Colonic mucosa (tissue), 2 donors: ENCODE data around the gene KRTAP4-8. TPM values are rescaled to one million over a fixed set of nuclear protein-coding genes. Genes with fewer than 3 reads are reported as not detected.

Experiments used
- total RNA-seq, 2 donors: library from RNA; stranded (reverse); fragmentation: NEBNext Ultra II Directional in 1 of 2; extraction: Animal tissue kit (Norgen Biotek cat#: 25700) in 1 of 2; gene quantifications; one replicate each; pipeline ENCODE4 v1.2.1, GENCODE V29; 2021
- donor health status: DM: no; HTN: no; CAD: no.
- donor health status: DM: no; HTN: no; CAD: no.

Gene KRTAP4-8
- total RNA-seq, 2 donors from 2014 or later, result not detected

Other genes with a start within 250 kb of the KRTAP4-8 start
- gene KRT12, start 230.9 kb downstream of the KRTAP4-8 start, total RNA-seq, result 1 to 10 TPM; 2.2 to 4.4 TPM
- 1,000 to 10,000 TPM; 1,610 to 1,735 TPM for gene KRT20, start 212.9 kb downstream of the KRTAP4-8 start, total RNA-seq
- 1 to 10 TPM in 1 of 2 donors, under 1 TPM in 1; 0.27 to 1.2 TPM for gene KRT23, start 160.5 kb downstream of the KRTAP4-8 start, total RNA-seq
- gene KRT39, start 131.2 kb downstream of the KRTAP4-8 start, total RNA-seq, result not detected
- gene KRT40, start 113.8 kb downstream of the KRTAP4-8 start, total RNA-seq, result under 1 TPM in 1 of 2 donors, not detected in 1; 0.32 TPM
- gene KRTAP3-3, start 104.0 kb downstream of the KRTAP4-8 start, total RNA-seq, result not detected
- gene KRTAP3-2, start 98.2 kb downstream of the KRTAP4-8 start, total RNA-seq, result not detected
- not detected for gene KRTAP3-1, start 89.0 kb downstream of the KRTAP4-8 start, total RNA-seq
- not detected for gene KRTAP1-5, start 70.9 kb downstream of the KRTAP4-8 start, total RNA-seq
- not detected for gene KRTAP1-4, start 67.9 kb downstream of the KRTAP4-8 start, total RNA-seq
- not detected for gene KRTAP1-3, start 63.3 kb downstream of the KRTAP4-8 start, total RNA-seq
- gene KRTAP1-1, start 56.7 kb downstream of the KRTAP4-8 start, total RNA-seq, result not detected
- gene KRTAP2-1, start 50.8 kb downstream of the KRTAP4-8 start, total RNA-seq, result not detected
- gene KRTAP2-2, start 42.9 kb downstream of the KRTAP4-8 start, total RNA-seq, result not detected
- gene KRTAP2-3, start 38.0 kb downstream of the KRTAP4-8 start, total RNA-seq, result not detected
- not detected for gene KRTAP2-4, start 32.3 kb downstream of the KRTAP4-8 start, total RNA-seq
- not detected for gene KRTAP4-7, start 14.0 kb downstream of the KRTAP4-8 start, total RNA-seq
- not detected for gene KRTAP4-16, start 4.1 kb upstream of the KRTAP4-8 start, total RNA-seq
- not detected for gene KRTAP4-9, start 7.2 kb upstream of the KRTAP4-8 start, total RNA-seq
- gene KRTAP4-11, start 20.2 kb upstream of the KRTAP4-8 start, total RNA-seq, result not detected
- gene KRTAP4-12, start 26.0 kb upstream of the KRTAP4-8 start, total RNA-seq, result not detected
- gene KRTAP4-6, start 42.4 kb upstream of the KRTAP4-8 start, total RNA-seq, result not detected
- not detected for gene KRTAP4-5, start 51.7 kb upstream of the KRTAP4-8 start, total RNA-seq
- gene KRTAP4-4, start 62.6 kb upstream of the KRTAP4-8 start, total RNA-seq, result not detected
- gene KRTAP4-3, start 70.1 kb upstream of the KRTAP4-8 start, total RNA-seq, result not detected
- gene KRTAP4-2, start 80.1 kb upstream of the KRTAP4-8 start, total RNA-seq, result not detected
- under 1 TPM in 1 of 2 donors, not detected in 1; 0.53 TPM for gene KRTAP4-1, start 86.8 kb upstream of the KRTAP4-8 start, total RNA-seq
- gene KRTAP9-1, start 91.7 kb upstream of the KRTAP4-8 start, total RNA-seq, result not detected
- gene KRTAP9-2, start 128.5 kb upstream of the KRTAP4-8 start, total RNA-seq, result not detected
- gene KRTAP9-3, start 134.3 kb upstream of the KRTAP4-8 start, total RNA-seq, result not detected
- not detected for gene KRTAP9-8, start 139.9 kb upstream of the KRTAP4-8 start, total RNA-seq
- gene KRTAP9-4, start 151.5 kb upstream of the KRTAP4-8 start, total RNA-seq, result not detected
- gene KRTAP9-9, start 157.2 kb upstream of the KRTAP4-8 start, total RNA-seq, result not detected
- gene KRTAP9-6, start 167.2 kb upstream of the KRTAP4-8 start, total RNA-seq, result not detected
- gene KRTAP9-7, start 177.6 kb upstream of the KRTAP4-8 start, total RNA-seq, result not detected
- not detected for gene KRTAP29-1, start 204.7 kb upstream of the KRTAP4-8 start, total RNA-seq
- not detected for gene KRTAP16-1, start 211.2 kb upstream of the KRTAP4-8 start, total RNA-seq
- not detected for gene KRTAP17-1, start 217.6 kb upstream of the KRTAP4-8 start, total RNA-seq